RWPE2 (cell line): ENCODE data around the gene RPRD1A.

ENCODE experiments used
- ATAC-seq: fragments of 200-7000 bp; cut with Tn5 transposase; 3 replicates; pipeline ENCODE4 v1.9.1; 2021; ENCODE audit warnings: low read depth
- DNase-seq: peaks from one replicate; pipeline ENCODE4 v3.0.0-alpha.2; 2020; ENCODE audit warnings: low spot score
- H3K27ac ChIP-seq: fragments of 450-650 bp; 2 replicates; pipeline ENCODE4 v1.5.1; 2017; ENCODE audit warnings: mild to moderate bottlenecking; ENCODE audit not compliant: poor library complexity, severe bottlenecking
- H3K27me3 ChIP-seq: fragments of 250-450 bp; sonication (Bioruptor Pico); 2 replicates; pipeline ENCODE4 v1.5.1; 2021; ENCODE audit warnings: mild to moderate bottlenecking, moderate library complexity; ENCODE audit not compliant: insufficient read depth, poor library complexity, severe bottlenecking
- H3K36me3 ChIP-seq: fragments of 250-450 bp; sonication (Bioruptor Pico); 2 replicates; pipeline ENCODE4 v1.5.1; 2020; ENCODE audit warnings: low read depth, mild to moderate bottlenecking, moderate library complexity
- H3K4me1 ChIP-seq: fragments of 250-450 bp; sonication (Bioruptor Pico); 2 replicates; pipeline ENCODE4 v1.5.1; 2021; ENCODE audit warnings: mild to moderate bottlenecking, moderate library complexity; ENCODE audit not compliant: insufficient read depth, poor library complexity, severe bottlenecking
- H3K4me3 ChIP-seq: fragments of 250-450 bp; sonication (Bioruptor Pico); 2 replicates; pipeline ENCODE4 v1.5.1; 2021; ENCODE audit warnings: mild to moderate bottlenecking, moderate library complexity; ENCODE audit not compliant: severe bottlenecking
- H3K9me3 ChIP-seq: fragments of 250-450 bp; sonication (Bioruptor Pico); 2 replicates; pipeline ENCODE4 v1.5.1; 2021; ENCODE audit warnings: mild to moderate bottlenecking, moderate library complexity; ENCODE audit not compliant: severe bottlenecking
- TF ChIP-seq, protein P1 (sequence below): fragments of 450-650 bp; IDR thresholded peaks from one replicate; pipeline ENCODE4 v1.5.1; 2017; ENCODE audit warnings: mild to moderate bottlenecking, moderate library complexity; ENCODE audit not compliant: poor library complexity, severe bottlenecking

RPRD1A gene

GRCh38 chr18:36109737-36110136 is 42.4 kb upstream of the RPRD1A start:
- no peaks in the 10 kb centered on the region for H3K27me3 ChIP-seq
- ATAC-seq, result no peak
- peaks cover 45% of the 10 kb centered on the region for H3K36me3 ChIP-seq
- no peak for DNase-seq
- H3K4me1 ChIP-seq, result no peaks in the 10 kb centered on the region
- H3K9me3 ChIP-seq, result no peaks in the 10 kb centered on the region
- H3K4me3 ChIP-seq, result no peak overlapping the region
- H3K27ac ChIP-seq, result no peak overlapping the region
- TF ChIP-seq, protein P1, sequence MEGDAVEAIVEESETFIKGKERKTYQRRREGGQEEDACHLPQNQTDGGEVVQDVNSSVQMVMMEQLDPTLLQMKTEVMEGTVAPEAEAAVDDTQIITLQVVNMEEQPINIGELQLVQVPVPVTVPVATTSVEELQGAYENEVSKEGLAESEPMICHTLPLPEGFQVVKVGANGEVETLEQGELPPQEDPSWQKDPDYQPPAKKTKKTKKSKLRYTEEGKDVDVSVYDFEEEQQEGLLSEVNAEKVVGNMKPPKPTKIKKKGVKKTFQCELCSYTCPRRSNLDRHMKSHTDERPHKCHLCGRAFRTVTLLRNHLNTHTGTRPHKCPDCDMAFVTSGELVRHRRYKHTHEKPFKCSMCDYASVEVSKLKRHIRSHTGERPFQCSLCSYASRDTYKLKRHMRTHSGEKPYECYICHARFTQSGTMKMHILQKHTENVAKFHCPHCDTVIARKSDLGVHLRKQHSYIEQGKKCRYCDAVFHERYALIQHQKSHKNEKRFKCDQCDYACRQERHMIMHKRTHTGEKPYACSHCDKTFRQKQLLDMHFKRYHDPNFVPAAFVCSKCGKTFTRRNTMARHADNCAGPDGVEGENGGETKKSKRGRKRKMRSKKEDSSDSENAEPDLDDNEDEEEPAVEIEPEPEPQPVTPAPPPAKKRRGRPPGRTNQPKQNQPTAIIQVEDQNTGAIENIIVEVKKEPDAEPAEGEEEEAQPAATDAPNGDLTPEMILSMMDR, result no peak

DNA sequence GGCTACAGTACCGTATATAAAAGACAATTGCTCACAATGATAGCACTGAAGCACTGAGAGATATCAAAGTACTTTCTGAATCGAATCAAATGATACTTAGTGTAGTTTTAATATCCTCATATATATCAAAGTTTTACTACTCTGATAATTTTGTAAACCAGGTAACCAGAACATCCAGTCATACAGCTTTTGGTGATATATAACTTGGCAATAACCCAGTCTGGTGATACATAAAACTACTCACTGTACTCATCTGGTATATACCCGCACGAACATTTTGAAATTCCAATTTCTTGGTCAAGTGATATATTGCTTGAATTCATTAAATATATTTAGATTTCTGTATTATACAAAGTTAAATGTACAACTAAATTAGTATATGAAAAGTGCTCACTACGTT is 41.2 kb upstream of the RPRD1A start:
- Histone ChIP-seq H3K36me3 (peaks cover 34% of the 10 kb centered on the region), H3K4me3 (no peak overlapping the region), H3K9me3 (no peaks in the 10 kb centered on the region), H3K4me1 (no peaks in the 10 kb centered on the region), H3K27ac (no peak overlapping the region), H3K27me3 (no peaks in the 10 kb centered on the region)
- ATAC-seq (no peak), DNase-seq (no peak)
- TF ChIP-seq, protein P1, result no peak

GRCh38 chr18:36108196-36108595 is 40.8 kb upstream of the RPRD1A start:
- no peaks in the 10 kb centered on the region for H3K9me3 ChIP-seq
- no peak overlapping the region for H3K4me3 ChIP-seq
- no peaks in the 10 kb centered on the region for H3K27me3 ChIP-seq
- TF ChIP-seq, protein P1, result no peak
- no peak for DNase-seq
- H3K36me3 ChIP-seq, result peaks cover 30% of the 10 kb centered on the region
- H3K4me1 ChIP-seq, result no peaks in the 10 kb centered on the region
- H3K27ac ChIP-seq, result no peak overlapping the region
- ATAC-seq, result no peak

- ATAC-seq (no peak), DNase-seq (no peak)
- H3K27me3 ChIP-seq, result no peaks in the 10 kb centered on the region
- H3K4me1 ChIP-seq, result no peaks in the 10 kb centered on the region
- H3K36me3 ChIP-seq, result peaks cover 25% of the 10 kb centered on the region
- no peak overlapping the region for H3K4me3 ChIP-seq
- TF ChIP-seq, protein P1, result no peak
- no peaks in the 10 kb centered on the region for H3K9me3 ChIP-seq
- no peak overlapping the region for H3K27ac ChIP-seq
Measured at GRCh38 chr18:36107477-36107876, 40.1 kb upstream of the RPRD1A start.

- H3K36me3 ChIP-seq, result peaks cover 4% of the 10 kb centered on the region
- H3K27ac ChIP-seq, result no peak overlapping the region
- TF ChIP-seq, protein P1, result no peak
- no peak for DNase-seq
- no peak overlapping the region for H3K4me3 ChIP-seq
- no peak for ATAC-seq
- H3K9me3 ChIP-seq, result no peaks in the 10 kb centered on the region
- no peaks in the 10 kb centered on the region for H3K27me3 ChIP-seq
- no peaks in the 10 kb centered on the region for H3K4me1 ChIP-seq
Measured at GRCh38 chr18:36104749-36105148, 37.4 kb upstream of the RPRD1A start.
